Endothelial cell of umbilical vein (primary cell): ENCODE data around the gene PDGFA.

Experiments used
- CTCF ChIP-seq, 2 donors: IDR thresholded peaks; 1 replicate in 1 of 2; 2 replicates in 1 of 2; pipeline ENCODE4 v1.5.1; 2011; ENCODE audit warnings: low read length in 2 of 2, mild to moderate bottlenecking in 2 of 2, moderate library complexity in 2 of 2, control low read depth in 1 of 2, inconsistent platforms in 1 of 2, low read depth in 1 of 2; ENCODE audit not compliant: insufficient read depth in 1 of 2; ENCODE audit errors: extremely low read depth in 1 of 2
- EZH2 ChIP-seq: IDR thresholded peaks from 2 replicates; pipeline ENCODE4 v1.6.1; 2012; ENCODE audit warnings: borderline replicate concordance, low read depth, mild to moderate bottlenecking, moderate library complexity, low read length, inconsistent platforms; ENCODE audit not compliant: severe bottlenecking
- JUN ChIP-seq: IDR thresholded peaks from 2 replicates; pipeline ENCODE4 v1.6.1; 2011; ENCODE audit warnings: borderline replicate concordance, low read depth; ENCODE audit not compliant: insufficient read length, insufficient read depth
- POLR2A ChIP-seq: IDR thresholded peaks from 2 replicates; pipeline ENCODE4 v1.6.1; 2012; ENCODE audit warnings: low read depth, mild to moderate bottlenecking, control low read depth, low read length
- POLR2AphosphoS5 ChIP-seq: IDR thresholded peaks from 2 replicates; pipeline ENCODE4 v1.6.1; 2012; ENCODE audit warnings: low read depth, mild to moderate bottlenecking, control low read depth, low read length, moderate library complexity; ENCODE audit not compliant: insufficient read depth
- TF ChIP-seq, protein P1 (sequence below): IDR thresholded peaks from 2 replicates; pipeline ENCODE4 v1.6.1; 2011; ENCODE audit not compliant: insufficient read depth, insufficient read length

GRCh38 chr7:518630-519483, 789 bp downstream of the PDGFA start:
- no peak for TF ChIP-seq EZH2
- no peak for TF ChIP-seq JUN
- no peak for TF ChIP-seq CTCF (IDR thresholded peaks at IDR 0.05; ENCODE audit: extremely low read depth in 1 of 2, insufficient read depth in 1 of 2, low read depth in 1 of 2, low read length in 2 of 2)
- TF ChIP-seq, protein P1, sequence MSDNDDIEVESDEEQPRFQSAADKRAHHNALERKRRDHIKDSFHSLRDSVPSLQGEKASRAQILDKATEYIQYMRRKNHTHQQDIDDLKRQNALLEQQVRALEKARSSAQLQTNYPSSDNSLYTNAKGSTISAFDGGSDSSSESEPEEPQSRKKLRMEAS = no peak
- TF ChIP-seq POLR2A = peak; percentile 75
- peak; percentile 89 for TF ChIP-seq POLR2AphosphoS5
